H54 (cell line): ENCODE results near the gene ATP6V0E1.

Source experiments
- DNase-seq: peaks from one replicate; pipeline ENCODE4 v3.0.0; 2011; ENCODE audit warnings: low spot score, mixed read lengths; ENCODE audit not compliant: insufficient read length
- FAIRE-seq: peaks from 3 replicates; lab custom pipeline; 2011; peaks lifted over from hg19 to GRCh38; lab: Jason Lieb, UNC
- POLR2A ChIP-seq: IDR thresholded peaks from 2 replicates; pipeline ENCODE4 v1.6.1; 2011; ENCODE audit warnings: low read depth, mild to moderate bottlenecking, low read length

Gene ATP6V0E1

GRCh38 chr5:173078878-173079277 lies 95.3 kb downstream of the ATP6V0E1 start:
- FAIRE-seq (no peak), DNase-seq (no peak)
- no peak for TF ChIP-seq POLR2A
